ENCODE measurements around the gene NRP1.

The NRP1 gene

DNA sequence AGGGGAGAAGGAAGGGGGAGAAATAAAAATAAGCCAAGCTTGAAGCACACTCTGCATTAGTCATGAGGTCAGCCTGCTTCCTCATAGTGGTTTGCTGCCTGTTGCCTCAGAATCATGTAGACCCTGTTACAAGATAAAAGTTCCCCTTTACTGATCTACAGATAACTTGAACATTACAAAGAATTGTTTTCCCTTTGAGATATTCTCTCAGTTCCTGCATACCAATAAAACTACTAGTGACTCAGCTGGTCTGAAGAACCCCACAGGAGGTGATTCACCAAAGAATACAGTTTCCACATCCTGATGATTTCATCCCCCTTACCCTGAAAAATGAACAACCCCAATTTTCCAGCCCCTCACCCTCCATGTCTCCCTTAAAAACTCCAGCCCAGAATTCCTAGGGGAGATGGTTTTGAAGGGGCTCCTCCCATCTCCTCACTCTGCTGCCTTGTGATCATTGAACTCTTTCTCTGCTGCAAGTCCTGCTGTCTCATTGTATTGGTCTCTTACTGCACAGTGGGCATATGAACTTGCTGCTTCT is 31.5 kb upstream of the NRP1 start:
- no peak for DNase-seq
- Histone ChIP-seq H3K27me3 (ENCODE audit: insufficient read depth, low read depth, severe bottlenecking) (no peaks in the 10 kb centered on the region), H3K27ac (no peak overlapping the region), H3K9me3 (ENCODE audit: severe bottlenecking) (no peaks in the 10 kb centered on the region), H3K4me3 (ENCODE audit: low read depth, low read length) (no peak overlapping the region), H3K36me3 (no peaks in the 10 kb centered on the region)
- TF ChIP-seq, protein P1, sequence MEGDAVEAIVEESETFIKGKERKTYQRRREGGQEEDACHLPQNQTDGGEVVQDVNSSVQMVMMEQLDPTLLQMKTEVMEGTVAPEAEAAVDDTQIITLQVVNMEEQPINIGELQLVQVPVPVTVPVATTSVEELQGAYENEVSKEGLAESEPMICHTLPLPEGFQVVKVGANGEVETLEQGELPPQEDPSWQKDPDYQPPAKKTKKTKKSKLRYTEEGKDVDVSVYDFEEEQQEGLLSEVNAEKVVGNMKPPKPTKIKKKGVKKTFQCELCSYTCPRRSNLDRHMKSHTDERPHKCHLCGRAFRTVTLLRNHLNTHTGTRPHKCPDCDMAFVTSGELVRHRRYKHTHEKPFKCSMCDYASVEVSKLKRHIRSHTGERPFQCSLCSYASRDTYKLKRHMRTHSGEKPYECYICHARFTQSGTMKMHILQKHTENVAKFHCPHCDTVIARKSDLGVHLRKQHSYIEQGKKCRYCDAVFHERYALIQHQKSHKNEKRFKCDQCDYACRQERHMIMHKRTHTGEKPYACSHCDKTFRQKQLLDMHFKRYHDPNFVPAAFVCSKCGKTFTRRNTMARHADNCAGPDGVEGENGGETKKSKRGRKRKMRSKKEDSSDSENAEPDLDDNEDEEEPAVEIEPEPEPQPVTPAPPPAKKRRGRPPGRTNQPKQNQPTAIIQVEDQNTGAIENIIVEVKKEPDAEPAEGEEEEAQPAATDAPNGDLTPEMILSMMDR (IDR thresholded peaks at IDR 0.05; ENCODE audit: low read depth, low read length): no peak

DNA sequence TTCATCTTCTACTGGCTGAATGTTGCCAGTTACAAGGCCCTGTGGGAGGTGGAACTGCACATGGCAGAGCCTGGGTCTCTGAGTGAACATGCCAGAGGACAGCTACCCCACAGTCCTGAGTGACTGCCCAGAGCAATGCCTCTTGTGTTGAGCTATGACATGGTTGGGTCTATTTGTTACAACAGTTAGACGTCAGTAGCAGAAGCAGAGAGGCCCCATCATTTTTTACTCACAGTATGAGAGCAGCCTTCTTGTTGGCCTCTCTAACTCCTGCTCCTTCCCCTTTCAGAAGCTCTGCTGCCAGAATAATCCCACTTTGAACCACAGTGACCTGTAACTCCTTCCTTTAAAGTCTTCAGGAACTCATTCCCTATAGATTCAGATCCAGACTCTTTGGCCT is 30.8 kb upstream of the NRP1 start:
- Histone ChIP-seq H3K27me3 (ENCODE audit: insufficient read depth, low read depth, severe bottlenecking) (no peaks in the 10 kb centered on the region), H3K27ac (no peak overlapping the region), H3K36me3 (no peaks in the 10 kb centered on the region), H3K4me3 (ENCODE audit: low read depth, low read length) (no peak overlapping the region), H3K9me3 (ENCODE audit: severe bottlenecking) (no peaks in the 10 kb centered on the region)
- no peak for DNase-seq
- TF ChIP-seq, protein P1 (IDR thresholded peaks at IDR 0.05; ENCODE audit: low read depth, low read length): no peak

GRCh38 chr10:33363106-33363505 is 28.6 kb upstream of the NRP1 start:
- H3K9me3 ChIP-seq (ENCODE audit: severe bottlenecking): no peaks in the 10 kb centered on the region
- no peaks in the 10 kb centered on the region for H3K36me3 ChIP-seq
- no peak overlapping the region for H3K4me3 ChIP-seq (ENCODE audit: low read depth, low read length)
- TF ChIP-seq, protein P1 (IDR thresholded peaks at IDR 0.05; ENCODE audit: low read depth, low read length): no peak
- no peak for DNase-seq
- H3K27ac ChIP-seq: no peak overlapping the region
- no peaks in the 10 kb centered on the region for H3K27me3 ChIP-seq (ENCODE audit: insufficient read depth, low read depth, severe bottlenecking)

- TF ChIP-seq, protein P1 (IDR thresholded peaks at IDR 0.05; ENCODE audit: low read depth, low read length): no peak
- DNase-seq: no peak
- H3K27me3 ChIP-seq (ENCODE audit: insufficient read depth, low read depth, severe bottlenecking): no peaks in the 10 kb centered on the region
- H3K9me3 ChIP-seq (ENCODE audit: severe bottlenecking): no peaks in the 10 kb centered on the region
- no peak overlapping the region for H3K4me3 ChIP-seq (ENCODE audit: low read depth, low read length)
- H3K27ac ChIP-seq: no peak overlapping the region
- H3K36me3 ChIP-seq: no peaks in the 10 kb centered on the region
Observed at GRCh38 chr10:33358016-33358415, 23.5 kb upstream of the NRP1 start.

DNA sequence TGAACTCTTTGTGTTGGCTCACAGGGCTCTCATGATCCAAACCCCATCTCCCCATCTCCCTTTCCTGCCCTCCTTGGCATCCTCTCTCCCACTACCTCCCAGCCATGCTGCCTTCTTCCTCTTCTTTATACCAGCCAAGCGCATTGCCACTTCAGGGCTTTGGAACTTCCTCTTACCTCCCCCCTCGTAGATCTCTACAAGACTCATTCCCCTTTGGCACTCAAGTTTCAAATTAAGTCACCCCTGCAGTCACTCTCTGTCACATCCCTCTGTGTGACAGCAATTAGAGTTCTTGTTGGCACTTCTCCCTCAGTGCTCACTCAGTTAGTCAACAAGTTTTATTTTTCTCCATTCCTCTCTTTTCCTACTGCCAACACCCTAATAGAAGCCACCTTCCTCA is 20.8 kb upstream of the NRP1 start:
- H3K27me3 ChIP-seq (ENCODE audit: insufficient read depth, low read depth, severe bottlenecking): no peaks in the 10 kb centered on the region
- H3K27ac ChIP-seq: no peak overlapping the region
- TF ChIP-seq, protein P1 (IDR thresholded peaks at IDR 0.05; ENCODE audit: low read depth, low read length): no peak
- H3K36me3 ChIP-seq: no peaks in the 10 kb centered on the region
- H3K9me3 ChIP-seq (ENCODE audit: severe bottlenecking): no peaks in the 10 kb centered on the region
- no peak overlapping the region for H3K4me3 ChIP-seq (ENCODE audit: low read depth, low read length)
- no peak for DNase-seq

- Histone ChIP-seq H3K36me3 (no peaks in the 10 kb centered on the region), H3K27ac (no peak overlapping the region), H3K27me3 (ENCODE audit: insufficient read depth, low read depth, severe bottlenecking) (no peaks in the 10 kb centered on the region), H3K4me3 (ENCODE audit: low read depth, low read length) (no peak overlapping the region), H3K9me3 (ENCODE audit: severe bottlenecking) (no peaks in the 10 kb centered on the region)
- TF ChIP-seq, protein P1 (IDR thresholded peaks at IDR 0.05; ENCODE audit: low read depth, low read length): no peak
- no peak for DNase-seq
Observed at GRCh38 chr10:33353853-33354252, 19.4 kb upstream of the NRP1 start.

Measured in WERI-Rb-1 (cell line).